IMR-90 (cell line): ENCODE results near the gene AFMID. TPM values are rescaled to one million over a fixed set of nuclear protein-coding genes. Genes with fewer than 3 reads are reported as not detected.
A peak's percentile ranks its signal among the peaks of the same experiment; 100 is the strongest.

Experiments
- ATAC-seq: fragments of 200-7000 bp; cut with Tn5 transposase; 2 replicates; pipeline ENCODE4 v1.9.1; 2020; ENCODE audit warnings: low read depth, mild to moderate bottlenecking, moderate library complexity
- BruUV-seq: library from RNA; stranded (reverse); fragments of 400-500 nt; replicated peaks from 2 replicates; lab custom pipeline; 2021; lab: Mats Ljungman, UMichigan
- CTCF ChIA-PET: fragments of 300-600 bp; formaldehyde crosslinking; extraction: SDS; loops from one replicate; lab custom pipeline; 2021; ENCODE audit warnings: antibody characterized with exemption; lab: Yijun Ruan, JAX
- POLR2A ChIA-PET: fragments of 300-600 bp; sonication (Branson Sonifier 250); formaldehyde crosslinking; loops from one replicate; lab custom pipeline; 2022; ENCODE audit warnings: antibody characterized with exemption; ENCODE audit not compliant: unreplicated experiment; lab: Charles Lee
- DNase-seq: peaks from one replicate; pipeline ENCODE4 v3.0.0; 2013
- H2AFZ ChIP-seq: replicated peaks from 2 replicates; pipeline ENCODE3; 2013; ENCODE audit warnings: low read length, mild to moderate bottlenecking; ENCODE audit not compliant: poor library complexity
- H2AK5ac ChIP-seq: 2 replicates; pipeline ENCODE4 v1.6.1; 2013; ENCODE audit warnings: low read depth, low read length, inconsistent platforms
- H2AK9ac ChIP-seq: replicated peaks from 2 replicates; pipeline ENCODE3; 2013; ENCODE audit warnings: mild to moderate bottlenecking, low read depth, low read length, moderate library complexity; ENCODE audit not compliant: poor library complexity
- H2BK120ac ChIP-seq: 2 replicates; pipeline ENCODE4 v1.6.1; 2013; ENCODE audit warnings: low read depth, low read length, inconsistent platforms
- H2BK15ac ChIP-seq: 3 replicates; pipeline ENCODE4 v1.6.1; 2013; ENCODE audit warnings: low read depth, low read length, inconsistent platforms
- H2BK20ac ChIP-seq: 2 replicates; pipeline ENCODE4 v1.6.1; 2013; ENCODE audit warnings: low read depth, mild to moderate bottlenecking, inconsistent platforms, low read length, moderate library complexity
- H2BK5ac ChIP-seq: 2 replicates; pipeline ENCODE4 v1.6.1; 2013; ENCODE audit warnings: mild to moderate bottlenecking, low read depth, low read length, inconsistent platforms; ENCODE audit not compliant: poor library complexity, severe bottlenecking
- H3K14ac ChIP-seq: replicated peaks from 2 replicates; pipeline ENCODE4 v1.6.1; 2013; ENCODE audit warnings: low read depth, low read length, inconsistent platforms
- H3K18ac ChIP-seq: 2 replicates; pipeline ENCODE4 v1.6.1; 2013; ENCODE audit warnings: low read depth, low read length, control low read depth
- H3K23ac ChIP-seq: 2 replicates; pipeline ENCODE4 v1.6.1; 2013; ENCODE audit warnings: low read depth, low read length, inconsistent platforms
- H3K27ac ChIP-seq: 2 replicates; pipeline ENCODE4 v1.5.1; 2013; ENCODE audit warnings: mild to moderate bottlenecking, control low read depth, low read length; ENCODE audit not compliant: insufficient read depth
- H3K27me3 ChIP-seq: 2 replicates; pipeline ENCODE4 v1.6.1; 2013; ENCODE audit warnings: low read length; ENCODE audit not compliant: control insufficient read depth, insufficient read depth
- H3K36me3 ChIP-seq: 2 replicates; pipeline ENCODE4 v1.6.1; 2013; ENCODE audit warnings: low read length, mixed read lengths; ENCODE audit not compliant: control insufficient read depth, insufficient read depth
- H3K4ac ChIP-seq: 2 replicates; pipeline ENCODE4 v1.6.1; 2013; ENCODE audit warnings: low read depth, low read length, inconsistent platforms
- H3K4me1 ChIP-seq: 2 replicates; pipeline ENCODE4 v1.6.1; 2013; ENCODE audit warnings: low read length, mixed read lengths; ENCODE audit not compliant: control insufficient read depth, insufficient read depth
- H3K4me2 ChIP-seq: 2 replicates; pipeline ENCODE4 v1.6.1; 2013; ENCODE audit warnings: low read depth, mild to moderate bottlenecking, control low read depth, low read length, moderate library complexity
- H3K4me3 ChIP-seq: 2 replicates; pipeline ENCODE4 v1.5.1; 2013; ENCODE audit warnings: low read depth, mild to moderate bottlenecking, control low read depth, low read length, moderate library complexity; ENCODE audit not compliant: insufficient read depth
- H3K56ac ChIP-seq: 2 replicates; pipeline ENCODE4 v1.6.1; 2013; ENCODE audit warnings: low read length, inconsistent platforms; ENCODE audit not compliant: insufficient read depth; ENCODE audit errors: extremely low read depth
- H3K79me1 ChIP-seq, 2 experiments: 2 replicates each; pipeline ENCODE4 v1.6.1; 2013; ENCODE audit warnings: low read length in 2 of 2, inconsistent platforms in 1 of 2, low read depth in 1 of 2
- H3K9ac ChIP-seq: 2 replicates; pipeline ENCODE4 v1.6.1; 2013; ENCODE audit warnings: low read depth, low read length, control low read depth
- H3K9me1 ChIP-seq: 2 replicates; pipeline ENCODE4 v1.6.1; 2013; ENCODE audit warnings: low read length, inconsistent platforms; ENCODE audit not compliant: insufficient read depth
- H3K9me3 ChIP-seq: 2 replicates; pipeline ENCODE4 v1.6.1; 2013; ENCODE audit warnings: low read length; ENCODE audit not compliant: control insufficient read depth, insufficient read depth
- H4K20me1 ChIP-seq: 2 replicates; pipeline ENCODE4 v1.6.1; 2013; ENCODE audit warnings: low read length, inconsistent platforms; ENCODE audit not compliant: insufficient read depth
- H4K5ac ChIP-seq: 2 replicates; pipeline ENCODE4 v1.6.1; 2013; ENCODE audit warnings: mild to moderate bottlenecking, low read depth, low read length, control low read depth
- H4K8ac ChIP-seq, 2 experiments: 2 replicates each; pipeline ENCODE4 v1.6.1; 2013; ENCODE audit warnings: low read depth in 2 of 2, low read length in 2 of 2, control low read depth in 1 of 2, inconsistent platforms in 1 of 2
- H4K91ac ChIP-seq: 2 replicates; pipeline ENCODE4 v1.6.1; 2013; ENCODE audit warnings: low read depth, low read length, inconsistent platforms; ENCODE audit not compliant: insufficient read depth
- CTCF ChIP-seq: conservative IDR thresholded peaks from 2 replicates; pipeline ENCODE4 v1.5.1; 2012; ENCODE audit warnings: mild to moderate bottlenecking, low read depth, low read length, improper control_type of control experiment
- ELK1 ChIP-seq: fragments of 150-350 bp; IDR thresholded peaks from 2 replicates; pipeline ENCODE4 v1.6.1; 2016; ENCODE audit warnings: low read depth, mild to moderate bottlenecking, low read length, moderate library complexity, borderline replicate concordance
- MAFK ChIP-seq: IDR thresholded peaks from 2 replicates; pipeline ENCODE4 v1.6.1; 2012; ENCODE audit warnings: low read depth, low read length, improper control_type of control experiment
- MXI1 ChIP-seq: IDR thresholded peaks from 2 replicates; pipeline ENCODE4 v1.6.1; 2012; ENCODE audit warnings: low read depth, mild to moderate bottlenecking, low read length, moderate library complexity, borderline replicate concordance
- NFE2L2 ChIP-seq: fragments of 150-350 bp; IDR thresholded peaks from 2 replicates; pipeline ENCODE4 v1.6.1; 2016; ENCODE audit warnings: low read depth, mild to moderate bottlenecking, low read length
- POLR2A ChIP-seq: IDR thresholded peaks from 2 replicates; pipeline ENCODE4 v1.6.1; 2012; ENCODE audit warnings: mild to moderate bottlenecking, low read depth, low read length
- RCOR1 ChIP-seq: IDR thresholded peaks from 2 replicates; pipeline ENCODE4 v1.6.1; 2012; ENCODE audit warnings: mild to moderate bottlenecking, low read length, improper control_type of control experiment; ENCODE audit not compliant: insufficient replicate concordance
- SMC3 ChIP-seq: fragments of 150-350 bp; IDR thresholded peaks from 2 replicates; pipeline ENCODE4 v1.6.1; 2016; ENCODE audit warnings: low read depth, mild to moderate bottlenecking, antibody characterized with exemption, low read length, moderate library complexity
- USF2 ChIP-seq: fragments of 150-350 bp; IDR thresholded peaks from 2 replicates; pipeline ENCODE4 v1.6.1; 2017; ENCODE audit warnings: mild to moderate bottlenecking, antibody characterized with exemption, low read length, low read depth
- WGBS, 2 experiments: methylation state at CpG; one replicate each; pipeline versions ENCODE4 v1.1.5 to v1.1.7; 2013; ENCODE audit warnings: missing lambda C conversion rate in 2 of 2; ENCODE audit not compliant: insufficient read length in 1 of 2; ENCODE audit errors: extremely low coverage in 2 of 2; 5-methylcytosine and 5-hydroxymethylcytosine counted together
- dilution Hi-C: fragments of 300-500 bp; cut with HindIII; formaldehyde crosslinking; loops from one replicate; pipeline ENCODE4 v1.14.3; 2018; ENCODE audit warnings: low sequenced_read_pairs; ENCODE audit not compliant: unreplicated experiment
- in situ Hi-C: fragments of 300-500 bp; cut with MboI; formaldehyde crosslinking; loops from 3 replicates; pipeline ENCODE4 v1.14.3; 2019; ENCODE audit warnings: low sequenced_read_pairs, inconsistent platforms, mixed read lengths
- intact Hi-C: fragments of 100-400 bp; cut with micrococcal nuclease; formaldehyde crosslinking; loops from 2 replicates; pipeline ENCODE4 v1.10.0; 2022
- polyA plus RNA-seq, 3 experiments: library from polyadenylated mRNA; depleted of rRNA; stranded (reverse); fragments of >200 nt; gene quantifications; 2 replicates each; pipeline ENCODE4 v1.2.3, GENCODE V29; 2012; ENCODE audit warnings: low replicate concordance in 1 of 3
- total RNA-seq: library from RNA; depleted of rRNA; stranded (reverse); fragments of >200 nt; gene quantifications from 2 replicates; pipeline ENCODE4 v1.2.3, GENCODE V29; 2012

Gene AFMID
- total and polyA plus RNA-seq, 2 of the 4 experiments (the other 2 are of a cell fraction), result 41.0 to 65.1 TPM

GRCh38 chr17:78163881-78164747 is 23.0 kb upstream of the AFMID start:
- H2BK15ac ChIP-seq, result no peak overlapping the region
- CTCF ChIA-PET, result no interaction called here
- H2AFZ ChIP-seq, result peak overlapping the region; percentile 11
- H4K8ac ChIP-seq, result no peak overlapping the region
- H3K9me3 ChIP-seq, result no peaks in the 10 kb centered on the region
- no peak overlapping the region for H3K56ac ChIP-seq
- H3K4me1 ChIP-seq, result peaks cover 2% of the 10 kb centered on the region; the same call in 1 of the 2 replicates
- peaks cover 0 to 6% of the 10 kb centered on the region in 2 experiments; a peak in 2 of 4 replicates for H3K79me1 ChIP-seq
- H4K91ac ChIP-seq, result no peak overlapping the region
- TF ChIP-seq MAFK (no peak), SMC3 (no peak), NFE2L2 (no peak), MXI1 (no peak), CTCF (no peak), USF2 (no peak), RCOR1 (no peak), ELK1 (no peak), POLR2A (no peak)
- peak overlapping the region; percentile 16 for H2AK9ac ChIP-seq
- H3K14ac ChIP-seq, result no peak overlapping the region
- no peak overlapping the region for H3K18ac ChIP-seq
- H4K20me1 ChIP-seq, result no peaks in the 10 kb centered on the region; the same call in 1 of the 2 replicates
- no TSS peak for BruUV-seq
- H3K4ac ChIP-seq, result no peak overlapping the region
- H3K4me3 ChIP-seq, result no peak overlapping the region
- H3K27me3 ChIP-seq, result no peaks in the 10 kb centered on the region
- 81% methylated on average over 9 of the region's 22 CpGs; no CpG with 5 or more reads in 1 of the 2 experiments for WGBS, 2 experiments
- H4K5ac ChIP-seq, result no peak overlapping the region
- no peak overlapping the region for H3K27ac ChIP-seq
- H2BK120ac ChIP-seq, result no peak overlapping the region
- H2AK5ac ChIP-seq, result no peak overlapping the region
- POLR2A ChIA-PET, result no interaction called here
- H3K36me3 ChIP-seq, result no peaks in the 10 kb centered on the region
- H2BK5ac ChIP-seq, result no peak overlapping the region
- dilution Hi-C loops (no loop called here), intact Hi-C loops (no loop called here), in situ Hi-C loops (no loop called here)
- H2BK20ac ChIP-seq, result no peak overlapping the region
- DNase-seq (no peak), ATAC-seq (no peak)
- H3K9me1 ChIP-seq, result peaks cover 3% of the 10 kb centered on the region; the same call in 1 of the 2 replicates
- no peak overlapping the region for H3K23ac ChIP-seq
- H3K4me2 ChIP-seq, result no peak overlapping the region
- no peak overlapping the region for H3K9ac ChIP-seq
